AG08396 (cell line): ENCODE measurements around the gene LSM7.
"Not testable (repeated sequence)": the region's sequence is repeated elsewhere in the genome, so short reads cannot be mapped to it uniquely, and the experiment has no call there.

ENCODE experiments used
- DNase-seq: peaks from one replicate; pipeline ENCODE4 v3.0.0; 2012; ENCODE audit warnings: low spot score, mixed read lengths

Gene LSM7

GRCh38 chr19:2355168-2356035 is 27.0 kb upstream of the LSM7 start:
- peak; percentile 63 for DNase-seq

DNA sequence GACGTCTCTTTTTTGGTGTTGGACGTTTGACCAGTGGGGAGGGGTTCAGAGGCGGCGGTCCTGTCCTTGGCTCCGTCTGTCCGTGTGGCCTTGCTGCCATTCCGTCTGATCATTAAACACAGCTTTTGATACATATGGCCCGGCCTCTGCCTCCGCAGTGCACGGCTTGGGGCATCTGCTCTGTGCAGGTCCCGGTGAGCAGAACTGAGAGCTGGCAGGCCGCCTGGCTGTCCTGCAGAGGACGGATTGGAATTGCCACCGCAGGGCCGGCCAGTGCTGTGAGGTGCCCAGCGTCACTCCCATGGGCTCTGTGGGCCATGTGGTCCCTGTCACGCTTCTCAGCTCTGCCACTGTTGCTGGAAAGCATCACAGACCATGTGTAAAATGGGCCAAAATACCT is 26.3 kb upstream of the LSM7 start:
- DNase-seq: no peak

DNA sequence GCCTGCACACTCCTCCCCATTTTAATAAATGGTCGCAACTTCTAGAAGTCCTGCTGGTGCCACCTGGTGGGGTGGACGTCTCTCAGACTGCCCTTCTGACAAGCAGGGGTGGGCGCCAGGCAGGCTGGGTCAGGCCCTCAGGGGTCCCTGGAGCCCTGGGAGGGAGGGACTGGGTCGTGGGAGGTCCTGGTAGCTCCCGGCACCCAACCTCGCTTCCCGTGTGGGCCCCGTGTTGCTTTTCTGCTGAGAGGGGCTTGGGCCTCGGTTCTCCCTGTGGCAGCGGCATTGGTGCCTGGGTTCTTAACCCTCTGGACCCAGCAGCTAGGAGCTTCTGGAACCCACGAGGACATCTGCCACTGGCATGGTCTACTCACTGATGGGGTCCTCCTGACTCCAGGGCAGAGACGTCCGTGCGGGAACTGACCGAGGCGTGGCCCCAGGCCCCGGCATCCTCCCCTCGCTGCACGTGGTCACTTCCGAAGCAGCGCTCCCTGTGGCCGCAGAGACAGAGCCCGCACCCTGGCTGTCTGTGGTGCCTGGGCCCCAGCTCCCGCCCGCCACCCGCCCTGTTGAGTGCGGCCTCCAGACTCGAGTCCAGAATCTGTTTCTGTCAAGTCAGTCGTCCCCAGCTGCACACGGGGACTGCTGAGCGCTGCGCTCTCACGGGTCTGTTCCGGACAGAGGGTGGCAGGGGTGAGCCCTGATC is 25.7 kb upstream of the LSM7 start:
- DNase-seq: no peak

DNA sequence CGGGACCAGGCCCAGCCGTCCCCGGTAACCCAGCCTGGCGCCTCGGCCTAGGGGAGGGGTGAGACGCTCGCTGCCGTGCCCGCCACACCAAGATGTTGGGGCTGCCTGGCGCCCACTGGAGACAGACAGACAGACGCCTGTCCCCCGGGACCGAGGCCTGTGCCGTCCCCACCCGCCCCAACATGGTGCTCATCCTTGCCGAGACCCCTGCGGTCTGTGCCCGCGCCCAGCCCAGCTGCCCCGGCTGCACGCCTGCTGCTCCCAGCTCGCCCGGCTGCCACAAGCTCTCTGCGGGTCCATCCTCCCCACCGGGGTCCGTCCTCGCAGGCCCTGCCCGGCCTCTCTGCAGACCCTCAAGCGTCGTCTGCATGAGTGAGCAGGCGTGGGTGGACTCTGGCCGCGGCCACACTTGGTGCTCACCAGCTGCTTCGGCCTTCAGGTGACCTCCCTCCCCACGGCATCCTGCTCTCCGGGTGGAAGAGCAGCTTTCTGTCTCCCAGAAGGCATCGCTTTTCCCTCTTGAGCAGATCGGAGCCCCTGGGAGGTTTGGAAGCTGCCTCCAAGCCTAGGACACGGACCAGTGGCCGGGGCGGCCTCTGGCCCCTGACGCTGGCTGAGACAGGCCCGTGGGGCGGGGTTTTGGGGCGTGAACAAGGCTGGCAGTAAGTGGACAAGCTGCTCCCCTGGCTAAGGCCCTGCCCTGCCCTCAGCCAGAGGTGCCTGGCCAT is 24.9 kb upstream of the LSM7 start:
- no peak for DNase-seq

DNA sequence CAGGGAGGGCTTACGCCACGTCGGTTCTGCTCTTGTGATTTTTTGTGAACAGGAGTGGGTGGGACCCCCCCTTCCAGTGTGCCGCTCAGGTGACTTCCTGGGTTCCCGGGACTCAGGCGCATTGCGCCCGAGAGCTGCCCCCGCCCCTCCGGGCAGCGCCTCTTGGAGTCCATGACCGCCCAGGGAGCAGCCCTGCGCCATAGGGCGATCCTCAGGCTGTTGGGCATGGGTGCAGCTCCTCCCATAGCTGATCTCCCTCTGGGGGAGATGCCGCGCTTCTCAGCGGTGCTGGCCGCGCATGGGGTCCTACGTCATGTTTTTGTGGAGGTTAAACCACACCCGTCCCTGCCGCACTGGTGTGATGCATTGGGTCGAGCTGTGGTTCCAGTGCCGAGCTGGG is 23.7 kb upstream of the LSM7 start:
- DNase-seq: no peak

GRCh38 chr19:2351591-2351990 is 23.2 kb upstream of the LSM7 start:
- no peak for DNase-seq

GRCh38 chr19:2350656-2351055 is 22.3 kb upstream of the LSM7 start:
- no peak for DNase-seq

- DNase-seq: not testable (repeated sequence)
These were observed 21.4 kb upstream of the LSM7 start for GRCh38 chr19:2349818-2350217.

GRCh38 chr19:2345794-2346663 is 17.6 kb upstream of the LSM7 start:
- DNase-seq: no peak

DNA sequence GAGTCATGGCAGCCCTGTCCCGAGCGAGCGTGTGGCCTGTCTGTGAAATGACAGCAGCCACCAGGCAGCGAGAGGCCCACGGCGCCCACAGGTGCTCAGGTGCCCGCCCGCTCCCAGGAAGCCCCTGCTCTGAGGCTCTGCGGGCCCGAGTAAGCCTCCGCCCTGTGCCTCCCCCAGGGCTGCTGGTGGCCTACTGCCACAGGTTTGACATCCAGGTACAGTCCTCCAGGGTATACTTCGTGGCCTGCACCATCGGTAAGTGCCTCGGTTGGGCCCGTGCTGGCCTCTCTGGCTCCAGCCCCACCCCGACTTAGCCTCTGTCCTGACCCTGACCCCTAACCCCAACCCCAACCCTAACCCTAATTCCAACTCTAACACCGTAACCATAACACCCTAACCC is 16.7 kb upstream of the LSM7 start:
- DNase-seq: no peak

DNA sequence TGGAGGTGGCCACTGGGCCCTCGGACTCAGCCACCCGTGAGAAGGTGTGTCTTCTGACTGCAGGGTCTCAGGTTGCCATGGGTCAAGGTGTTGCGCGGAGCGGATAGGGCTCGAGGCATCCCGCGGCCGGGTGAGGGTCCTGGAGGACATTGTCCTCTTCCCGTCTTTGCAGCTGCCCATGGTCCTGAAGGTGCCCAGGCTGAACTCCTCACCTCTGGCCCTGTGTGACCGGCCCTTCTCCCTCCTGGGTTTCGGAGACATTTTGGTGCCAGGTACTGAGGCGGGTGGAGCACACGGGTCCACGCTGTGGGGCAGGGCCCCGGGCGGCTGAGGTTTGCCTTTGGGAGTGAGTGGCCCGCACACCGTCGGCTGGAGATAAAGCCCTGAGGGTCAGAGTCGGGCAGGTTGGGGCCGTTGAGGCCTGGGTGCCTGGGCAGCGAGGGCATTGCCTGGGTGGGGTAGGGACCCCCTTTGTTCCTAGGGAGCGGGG is 16.0 kb upstream of the LSM7 start:
- DNase-seq: no peak

DNA sequence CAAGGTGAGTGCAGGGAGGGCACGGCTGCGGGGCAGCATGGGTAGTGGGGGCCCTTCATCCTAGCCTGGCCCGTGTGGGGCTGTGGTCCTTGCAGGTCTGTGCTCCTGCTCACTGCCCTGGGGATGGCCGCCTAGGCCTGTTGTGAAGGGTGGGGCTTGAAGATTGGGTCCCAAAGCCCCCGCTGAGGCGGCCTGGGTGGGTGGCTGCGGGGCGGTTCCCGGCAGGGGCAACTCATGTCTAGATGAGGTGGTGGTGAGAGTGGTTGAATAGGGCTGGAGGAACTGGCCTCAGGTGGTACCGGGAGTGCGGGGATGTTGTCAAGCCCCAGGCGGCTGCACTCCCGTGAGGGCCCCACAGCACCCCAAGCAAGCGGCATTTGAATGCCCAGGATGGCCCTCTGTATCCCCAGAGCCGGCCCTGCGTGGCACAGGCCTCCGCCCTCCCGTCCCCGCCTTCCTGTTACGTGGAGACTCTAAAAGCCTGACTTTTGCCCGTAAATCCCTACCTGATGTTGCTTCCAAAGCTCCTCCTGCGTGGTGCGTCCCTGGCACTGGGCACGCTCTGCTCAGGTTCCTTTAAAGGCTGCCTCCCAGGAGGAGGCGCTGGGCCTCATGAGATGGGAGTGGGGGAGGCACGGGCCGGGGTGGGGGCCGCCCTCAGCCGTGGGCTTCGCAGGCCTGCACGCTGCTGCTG is 15.1 kb upstream of the LSM7 start:
- DNase-seq: no peak

GRCh38 chr19:2342656-2343288 is 14.4 kb upstream of the LSM7 start:
- DNase-seq: no peak

- no peak for DNase-seq
These were observed 13.6 kb upstream of the LSM7 start for GRCh38 chr19:2341982-2342381.

DNA sequence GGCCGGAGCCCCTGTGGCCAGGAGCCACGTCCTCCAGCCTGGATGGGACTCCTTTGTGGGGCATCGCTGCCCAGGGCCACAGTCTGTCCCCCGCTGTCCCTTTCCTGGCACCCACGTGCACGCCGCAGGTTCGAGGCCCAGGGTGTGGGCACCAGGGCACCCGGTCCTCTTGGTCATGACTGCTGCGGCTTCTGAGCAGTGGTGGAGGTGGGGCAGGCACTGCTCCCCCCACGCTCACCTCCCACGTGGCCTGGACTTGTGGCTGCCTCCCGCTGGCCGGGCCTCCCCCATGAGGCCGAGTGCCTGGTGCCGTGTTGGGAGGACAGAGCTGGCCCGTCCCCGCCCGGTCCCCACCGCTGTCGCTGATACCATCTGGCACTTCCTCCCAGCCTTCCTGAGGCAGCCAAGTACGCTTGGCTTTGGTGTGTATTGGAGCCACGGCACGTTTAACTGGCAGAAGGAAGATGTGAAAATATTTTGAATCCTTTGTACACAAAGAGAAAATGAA is 12.9 kb upstream of the LSM7 start:
- no peak for DNase-seq

- no peak for DNase-seq
These were observed 12.3 kb upstream of the LSM7 start for GRCh38 chr19:2340496-2341243.

- DNase-seq: no peak
These were observed 11.4 kb upstream of the LSM7 start for GRCh38 chr19:2339644-2340310.

DNA sequence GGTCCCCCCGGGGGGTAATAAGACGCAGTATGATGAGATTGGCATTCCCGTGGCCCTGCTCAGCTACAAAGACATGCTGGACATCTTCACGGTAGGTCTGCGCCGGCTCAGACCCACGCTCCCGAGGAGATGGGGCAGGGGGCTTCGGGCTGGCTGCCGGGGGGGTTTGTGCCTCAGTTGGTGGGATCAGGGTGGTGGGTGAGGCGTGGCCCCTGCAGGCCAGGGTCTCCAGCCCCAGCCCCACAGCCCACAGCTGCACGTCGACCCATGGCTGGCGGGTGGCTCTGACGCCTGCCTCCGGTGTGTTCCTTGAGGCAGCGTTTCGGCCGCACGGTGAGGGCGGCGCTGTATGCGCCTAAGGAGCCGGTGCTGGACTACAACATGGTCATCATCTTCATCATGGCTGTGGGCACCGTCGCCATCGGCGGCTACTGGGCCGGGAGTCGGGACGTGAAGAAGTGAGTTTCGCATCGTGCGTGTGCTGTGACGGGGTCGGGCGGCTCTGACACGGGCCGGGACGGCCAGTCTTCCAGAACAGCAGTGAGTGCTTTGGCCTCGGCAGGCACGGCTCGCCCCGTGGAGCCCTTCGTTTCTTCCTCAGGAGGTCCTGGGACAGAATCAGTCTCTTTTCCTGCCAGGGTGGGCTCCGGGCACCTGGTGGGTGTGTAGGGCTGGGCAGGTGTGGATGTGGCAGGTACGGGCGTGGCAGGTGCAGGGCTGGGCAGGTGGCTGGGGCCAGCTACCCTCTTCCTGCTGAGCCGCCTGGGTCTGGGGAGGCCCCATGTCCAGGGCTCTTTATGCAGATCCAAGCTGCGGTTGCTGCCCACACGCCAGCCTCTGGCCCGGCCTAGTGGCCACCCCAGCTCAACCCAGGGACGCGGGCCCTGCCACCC is 10.6 kb upstream of the LSM7 start:
- no peak for DNase-seq
